Measurements from ENCODE around the gene CAPN2. TPM values are rescaled to one million over a fixed set of nuclear protein-coding genes. Genes with fewer than 3 reads are reported as not detected.

CAPN2 gene
- total RNA-seq, 1 experiment from 2014 or later = 1,259 TPM

DNA sequence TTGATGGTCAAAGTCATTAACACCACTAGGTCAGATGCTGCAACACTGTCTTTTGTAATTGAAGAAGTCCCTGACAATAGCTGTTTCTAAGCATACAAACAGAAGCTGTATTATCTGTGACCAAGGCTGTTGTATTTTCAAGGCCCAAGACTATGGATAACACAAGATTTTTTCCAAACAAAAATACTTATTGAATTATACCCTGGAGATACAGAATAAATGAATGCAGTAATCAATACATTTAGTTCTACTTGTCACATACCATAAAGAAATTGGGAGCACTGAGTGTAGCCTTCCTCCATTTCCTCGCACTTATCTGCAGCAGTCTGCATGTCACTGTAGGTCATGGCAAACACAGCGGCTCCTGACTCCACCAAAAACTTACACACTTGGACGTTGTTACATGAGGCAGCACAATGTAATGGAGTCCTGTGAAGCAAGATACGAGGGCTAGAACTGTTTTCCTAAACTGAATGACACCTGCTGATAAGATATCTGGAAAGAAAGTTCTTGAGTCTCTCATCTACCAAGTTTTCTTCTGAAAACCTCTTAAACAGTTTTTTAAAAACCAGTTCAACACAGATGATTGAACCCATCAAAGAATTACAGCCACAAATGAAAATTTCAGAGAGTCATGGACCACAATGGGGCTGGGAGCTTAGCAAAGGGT lies 76.5 kb downstream of the CAPN2 start:
- no peak overlapping the region for H3K9ac ChIP-seq (ENCODE audit: low read length)
- no peak overlapping the region for H2AFZ ChIP-seq (ENCODE audit: low read length)
- TF ChIP-seq EZH2phosphoT487 (IDR thresholded peaks at IDR 0.05; ENCODE audit: borderline replicate concordance, low read length) (no peak), EZH2 (IDR thresholded peaks at IDR 0.05; ENCODE audit: low read length, unreplicated experiment) (no peak)
- TF ChIP-seq, protein P1, sequence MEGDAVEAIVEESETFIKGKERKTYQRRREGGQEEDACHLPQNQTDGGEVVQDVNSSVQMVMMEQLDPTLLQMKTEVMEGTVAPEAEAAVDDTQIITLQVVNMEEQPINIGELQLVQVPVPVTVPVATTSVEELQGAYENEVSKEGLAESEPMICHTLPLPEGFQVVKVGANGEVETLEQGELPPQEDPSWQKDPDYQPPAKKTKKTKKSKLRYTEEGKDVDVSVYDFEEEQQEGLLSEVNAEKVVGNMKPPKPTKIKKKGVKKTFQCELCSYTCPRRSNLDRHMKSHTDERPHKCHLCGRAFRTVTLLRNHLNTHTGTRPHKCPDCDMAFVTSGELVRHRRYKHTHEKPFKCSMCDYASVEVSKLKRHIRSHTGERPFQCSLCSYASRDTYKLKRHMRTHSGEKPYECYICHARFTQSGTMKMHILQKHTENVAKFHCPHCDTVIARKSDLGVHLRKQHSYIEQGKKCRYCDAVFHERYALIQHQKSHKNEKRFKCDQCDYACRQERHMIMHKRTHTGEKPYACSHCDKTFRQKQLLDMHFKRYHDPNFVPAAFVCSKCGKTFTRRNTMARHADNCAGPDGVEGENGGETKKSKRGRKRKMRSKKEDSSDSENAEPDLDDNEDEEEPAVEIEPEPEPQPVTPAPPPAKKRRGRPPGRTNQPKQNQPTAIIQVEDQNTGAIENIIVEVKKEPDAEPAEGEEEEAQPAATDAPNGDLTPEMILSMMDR (conservative IDR thresholded peaks at IDR 0.05; ENCODE audit: low read depth, low read length) = no peak
- CTCF ChIA-PET = no interaction called here
- no peaks in the 10 kb centered on the region for H3K79me2 ChIP-seq (ENCODE audit: low read length)
- no peaks in the 10 kb centered on the region for H3K27me3 ChIP-seq (ENCODE audit: low read length)
- no peak overlapping the region for H3K27ac ChIP-seq (ENCODE audit: low read length)
- DNase-seq (no peak), ATAC-seq (no peak)
- H3F3A ChIP-seq (ENCODE audit: low read length, unreplicated experiment) = no peaks in the 10 kb centered on the region
- H3K4me1 ChIP-seq (ENCODE audit: insufficient read depth, low read length) = no peaks in the 10 kb centered on the region
- H3K9me2 ChIP-seq (replicated peaks; ENCODE audit: low read length) = no peaks in the 10 kb centered on the region
- no peak overlapping the region for H3K4me3 ChIP-seq (ENCODE audit: low read length)
- no peaks in the 10 kb centered on the region for H3K9me3 ChIP-seq (ENCODE audit: low read length)
- POLR2A ChIA-PET (ENCODE audit: unreplicated experiment) = no interaction called here
- no peak overlapping the region for H3K4me2 ChIP-seq (ENCODE audit: low read length)
- intact Hi-C loops (cut with micrococcal nuclease) = no loop called here
- H3K36me3 ChIP-seq (ENCODE audit: low read depth, low read length) = peaks cover 9% of the 10 kb centered on the region; the same call in 1 of the 2 replicates
- no peaks in the 10 kb centered on the region for H4K20me1 ChIP-seq (ENCODE audit: low read length)
- no TSS peak for BruUV-seq (replicated peaks)

GRCh38 chr1:223792046-223792445 lies 79.7 kb downstream of the CAPN2 start:
- H3K27ac ChIP-seq (ENCODE audit: low read length) = no peak overlapping the region
- H3K79me2 ChIP-seq (ENCODE audit: low read length) = no peaks in the 10 kb centered on the region
- intact Hi-C loops (cut with micrococcal nuclease) = no loop called here
- H2AFZ ChIP-seq (ENCODE audit: low read length) = no peak overlapping the region
- H3K9me2 ChIP-seq (replicated peaks; ENCODE audit: low read length) = no peaks in the 10 kb centered on the region
- POLR2A ChIA-PET (ENCODE audit: unreplicated experiment) = no interaction called here
- no peak overlapping the region for H3K9ac ChIP-seq (ENCODE audit: low read length)
- H3K4me3 ChIP-seq (ENCODE audit: low read length) = no peak overlapping the region
- TF ChIP-seq EZH2 (IDR thresholded peaks at IDR 0.05; ENCODE audit: low read length, unreplicated experiment) = no peak
- TF ChIP-seq, protein P1 (conservative IDR thresholded peaks at IDR 0.05; ENCODE audit: low read depth, low read length) = no peak
- no peak for TF ChIP-seq EZH2phosphoT487 (IDR thresholded peaks at IDR 0.05; ENCODE audit: borderline replicate concordance, low read length)
- no peaks in the 10 kb centered on the region for H3K27me3 ChIP-seq (ENCODE audit: low read length)
- no peaks in the 10 kb centered on the region for H3K9me3 ChIP-seq (ENCODE audit: low read length)
- no peak overlapping the region for H3K4me2 ChIP-seq (ENCODE audit: low read length)
- DNase-seq (no peak), ATAC-seq (no peak)
- CTCF ChIA-PET = interaction anchor here (0.6 kb wide), 1 partner anchor 135 kb away, joined by 4 read pairs; no protein-coding TSS in a partner anchor
- H3F3A ChIP-seq (ENCODE audit: low read length, unreplicated experiment) = no peaks in the 10 kb centered on the region
- 0 out of 2 replicates have a peak, but pooled peaks cover 6% of the 10 kb centered on the region for H3K4me1 ChIP-seq (ENCODE audit: insufficient read depth, low read length)
- H3K36me3 ChIP-seq (ENCODE audit: low read depth, low read length) = peaks cover 11% of the 10 kb centered on the region; the same call in 1 of the 2 replicates
- no peaks in the 10 kb centered on the region for H4K20me1 ChIP-seq (ENCODE audit: low read length)
- no TSS peak for BruUV-seq (replicated peaks)

- Histone ChIP-seq H3K9ac (ENCODE audit: low read length) (no peak overlapping the region), H3F3A (ENCODE audit: low read length, unreplicated experiment) (no peaks in the 10 kb centered on the region), H3K4me1 (ENCODE audit: insufficient read depth, low read length) (0 out of 2 replicates have a peak, but pooled peaks cover 6% of the 10 kb centered on the region), H3K4me2 (ENCODE audit: low read length) (no peak overlapping the region), H2AFZ (ENCODE audit: low read length) (no peak overlapping the region), H3K79me2 (ENCODE audit: low read length) (no peaks in the 10 kb centered on the region), H3K9me3 (ENCODE audit: low read length) (no peaks in the 10 kb centered on the region), H3K27me3 (ENCODE audit: low read length) (no peaks in the 10 kb centered on the region), H3K27ac (ENCODE audit: low read length) (no peak overlapping the region), H3K36me3 (ENCODE audit: low read depth, low read length) (peaks cover 12% of the 10 kb centered on the region; the same call in 1 of the 2 replicates), H3K9me2 (replicated peaks; ENCODE audit: low read length) (no peaks in the 10 kb centered on the region), H3K4me3 (ENCODE audit: low read length) (no peak overlapping the region), H4K20me1 (ENCODE audit: low read length) (no peaks in the 10 kb centered on the region)
- DNase-seq (no peak), ATAC-seq (no peak)
- BruUV-seq (replicated peaks) = no TSS peak
- POLR2A ChIA-PET (ENCODE audit: unreplicated experiment) = interaction anchor here (0.6 kb wide), 1 partner anchor 13 kb away, joined by 4 read pairs; no protein-coding TSS in a partner anchor
- intact Hi-C loops (cut with micrococcal nuclease) = no loop called here
- CTCF ChIA-PET = no interaction called here
- no peak for TF ChIP-seq EZH2phosphoT487 (IDR thresholded peaks at IDR 0.05; ENCODE audit: borderline replicate concordance, low read length)
- TF ChIP-seq, protein P1 (conservative IDR thresholded peaks at IDR 0.05; ENCODE audit: low read depth, low read length) = no peak
- no peak for TF ChIP-seq EZH2 (IDR thresholded peaks at IDR 0.05; ENCODE audit: low read length, unreplicated experiment)
Measured at GRCh38 chr1:223793716-223794115, 81.4 kb downstream of the CAPN2 start.
